ENCODE measurements around the gene DNAJB2.
"Not testable (repeated sequence)": the region's sequence is repeated elsewhere in the genome, so short reads cannot be mapped to it uniquely, and the experiment has no call there.

The DNAJB2 gene

DNA sequence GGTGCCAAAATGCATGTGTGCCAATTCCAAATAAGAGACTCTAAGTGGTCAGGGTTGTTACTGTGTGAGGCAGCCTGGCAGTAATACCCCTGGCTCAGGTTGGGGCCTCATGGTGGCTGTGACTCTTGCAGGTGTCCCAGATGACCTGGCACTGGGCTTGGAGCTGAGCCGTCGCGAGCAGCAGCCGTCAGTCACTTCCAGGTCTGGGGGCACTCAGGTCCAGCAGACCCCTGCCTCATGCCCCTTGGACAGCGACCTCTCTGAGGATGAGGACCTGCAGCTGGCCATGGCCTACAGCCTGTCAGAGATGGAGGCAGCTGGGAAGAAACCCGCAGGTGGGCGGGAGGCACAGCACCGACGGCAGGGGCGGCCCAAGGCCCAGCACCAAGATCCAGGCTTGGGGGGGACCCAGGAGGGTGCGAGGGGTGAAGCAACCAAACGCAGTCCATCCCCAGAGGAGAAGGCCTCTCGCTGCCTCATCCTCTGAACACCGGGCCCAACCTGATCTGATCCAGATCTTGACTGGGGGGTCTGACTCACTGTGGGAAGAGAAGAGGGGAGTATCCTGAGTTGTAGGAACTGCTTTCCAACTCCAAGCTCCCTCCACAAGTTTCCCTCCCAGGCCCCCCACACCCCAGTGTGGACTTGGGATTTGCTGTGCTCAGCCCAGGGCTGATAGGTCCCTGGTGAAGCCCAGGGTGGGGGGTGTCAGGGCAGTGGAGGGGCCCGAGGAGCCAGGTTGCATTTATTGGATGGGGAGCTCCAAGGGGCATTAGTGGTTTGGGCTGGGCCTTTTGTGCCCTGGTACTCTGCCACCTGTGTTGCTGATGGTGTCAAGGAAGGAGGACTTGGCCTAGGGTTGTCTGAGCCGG, 5.6 kb downstream of the DNAJB2 start:
- Histone ChIP-seq H3K36me3 (ENCODE audit: insufficient read depth, low read length) (peaks cover 4% of the 10 kb centered on the region; the same call in 1 of the 2 replicates), H3K4me3 (no peak overlapping the region)

DNA sequence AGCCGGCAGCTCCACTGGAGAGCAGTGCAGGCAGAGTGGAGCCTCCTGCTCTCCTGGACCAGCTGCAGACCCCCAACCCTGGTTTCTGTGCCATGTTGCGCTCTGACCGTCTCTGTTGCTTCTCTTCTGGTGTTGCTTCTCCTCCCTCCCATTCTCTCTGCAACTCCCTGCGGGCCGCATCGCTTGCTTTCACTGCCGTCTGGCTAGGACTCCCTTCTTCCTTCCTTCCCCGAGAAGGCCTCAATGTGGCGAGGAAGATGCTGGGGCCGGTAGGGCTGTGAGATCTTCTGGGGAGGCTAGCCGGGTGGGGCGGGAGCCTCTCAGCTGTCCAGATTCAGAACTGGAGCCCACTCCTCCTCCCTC, 6.2 kb downstream of the DNAJB2 start:
- Histone ChIP-seq H3K9ac (ENCODE audit: insufficient read length) (no peak overlapping the region), H3K36me3 (ENCODE audit: insufficient read depth, low read length) (peaks cover 4% of the 10 kb centered on the region; the same call in 1 of the 2 replicates), H3K4me3 (no peak overlapping the region), H3K9me3 (ENCODE audit: low read depth, low read length) (no peaks in the 10 kb centered on the region), H3K27ac (no peak overlapping the region)
- TF ChIP-seq EZH2 (IDR thresholded peaks at IDR 0.05) (no peak), FOXP2 (optimal IDR thresholded peaks at IDR 0.05; ENCODE audit: control extremely low read depth, extremely low read length, insufficient read depth) (no peak), POLR2AphosphoS5 (IDR thresholded peaks at IDR 0.05; ENCODE audit: borderline replicate concordance, low read depth, low read length) (no peak)
- DNase-seq (ENCODE audit: low read depth, low spot score) = no peak

More for the DNA sequence above, 5.6 kb downstream of the DNAJB2 start:
- no peaks in the 10 kb centered on the region for H3K9me3 ChIP-seq (ENCODE audit: low read depth, low read length)
- no peak for DNase-seq (ENCODE audit: low read depth, low spot score)
- no peak overlapping the region for H3K9ac ChIP-seq (ENCODE audit: insufficient read length)
- no peak overlapping the region for H3K27ac ChIP-seq
- TF ChIP-seq EZH2 (IDR thresholded peaks at IDR 0.05) (no peak), FOXP2 (optimal IDR thresholded peaks at IDR 0.05; ENCODE audit: control extremely low read depth, extremely low read length, insufficient read depth) (no peak), POLR2AphosphoS5 (IDR thresholded peaks at IDR 0.05; ENCODE audit: borderline replicate concordance, low read depth, low read length) (no peak)

DNA sequence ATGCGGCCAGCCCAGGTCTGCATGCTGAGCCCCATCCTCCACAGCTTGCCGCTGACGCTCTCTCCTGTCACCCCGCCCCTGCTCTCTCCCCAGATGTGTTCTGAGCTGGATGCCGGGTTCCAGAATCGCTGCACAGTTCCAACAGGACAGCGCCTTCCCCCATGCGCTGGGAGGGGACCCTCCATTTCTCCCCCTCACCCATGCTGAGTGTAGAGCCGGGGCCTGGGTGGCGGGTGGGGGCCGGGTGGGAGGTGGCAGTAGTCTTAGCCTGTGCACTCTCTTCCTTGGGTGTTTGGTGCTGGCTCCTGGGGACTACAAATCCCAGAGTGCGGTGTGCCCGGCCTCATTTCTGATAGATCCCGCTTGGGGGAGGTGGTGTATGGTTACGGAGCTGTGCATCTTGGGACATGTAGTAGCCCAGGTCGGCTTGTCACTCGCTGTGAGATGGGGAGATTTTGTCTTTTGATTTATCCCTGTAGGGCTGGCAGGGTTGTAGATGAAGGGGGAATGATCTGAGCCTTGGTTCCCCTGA, 6.8 kb downstream of the DNAJB2 start:
- H3K9ac ChIP-seq (ENCODE audit: insufficient read length) = no peak overlapping the region
- TF ChIP-seq FOXP2 (optimal IDR thresholded peaks at IDR 0.05; ENCODE audit: control extremely low read depth, extremely low read length, insufficient read depth) (no peak), EZH2 (IDR thresholded peaks at IDR 0.05) (no peak), POLR2AphosphoS5 (IDR thresholded peaks at IDR 0.05; ENCODE audit: borderline replicate concordance, low read depth, low read length) (no peak)
- H3K9me3 ChIP-seq (ENCODE audit: low read depth, low read length) = no peaks in the 10 kb centered on the region
- peaks cover under 1% of the 10 kb centered on the region; the same call in 1 of the 2 replicates for H3K36me3 ChIP-seq (ENCODE audit: insufficient read depth, low read length)
- no peak for DNase-seq (ENCODE audit: low read depth, low spot score)
- no peak overlapping the region for H3K27ac ChIP-seq
- no peak overlapping the region for H3K4me3 ChIP-seq

DNA sequence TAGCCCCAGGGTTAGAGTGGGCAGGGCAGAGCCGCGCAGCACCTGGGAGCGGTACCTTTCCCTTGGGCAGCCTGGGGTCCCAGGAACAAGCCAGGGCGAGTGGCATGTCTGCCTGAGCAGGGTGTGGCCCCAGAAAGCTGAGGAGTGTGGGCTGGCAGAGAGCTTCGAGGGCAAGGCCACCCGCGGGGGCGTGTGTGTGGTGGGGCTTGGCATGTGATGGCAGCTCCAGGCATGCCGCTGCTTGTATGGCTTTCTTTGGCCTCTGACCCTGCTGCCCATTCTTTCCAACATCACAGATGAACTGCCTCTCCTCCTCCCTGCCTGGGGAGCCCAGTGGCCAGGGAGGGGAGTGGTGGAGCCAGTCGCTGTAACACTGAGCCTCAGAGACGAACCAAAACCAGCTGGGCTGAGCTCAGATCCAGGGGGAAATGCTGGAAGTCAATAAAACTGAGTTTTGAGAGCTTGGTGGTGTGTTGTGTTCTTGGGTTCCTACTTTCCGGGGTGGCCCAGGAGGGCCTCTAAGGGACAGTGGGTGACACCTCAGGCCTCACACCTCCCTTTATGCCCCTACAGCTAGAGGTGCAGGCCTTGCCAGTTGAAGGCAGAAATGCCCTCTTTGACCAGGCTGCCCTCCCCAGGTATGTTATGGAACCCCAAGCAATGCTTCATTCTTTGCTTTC, 7.4 kb downstream of the DNAJB2 start:
- Histone ChIP-seq H3K9me3 (ENCODE audit: low read depth, low read length) (no peaks in the 10 kb centered on the region), H3K36me3 (ENCODE audit: insufficient read depth, low read length) (no peaks in the 10 kb centered on the region; the same call in 1 of the 2 replicates), H3K4me3 (no peak overlapping the region), H3K27ac (no peak overlapping the region), H3K9ac (ENCODE audit: insufficient read length) (no peak overlapping the region)
- DNase-seq (ENCODE audit: low read depth, low spot score) = no peak
- TF ChIP-seq POLR2AphosphoS5 (IDR thresholded peaks at IDR 0.05; ENCODE audit: borderline replicate concordance, low read depth, low read length) = no peak
- no peak for TF ChIP-seq EZH2 (IDR thresholded peaks at IDR 0.05)
- no peak for TF ChIP-seq FOXP2 (optimal IDR thresholded peaks at IDR 0.05; ENCODE audit: control extremely low read depth, extremely low read length, insufficient read depth)

DNA sequence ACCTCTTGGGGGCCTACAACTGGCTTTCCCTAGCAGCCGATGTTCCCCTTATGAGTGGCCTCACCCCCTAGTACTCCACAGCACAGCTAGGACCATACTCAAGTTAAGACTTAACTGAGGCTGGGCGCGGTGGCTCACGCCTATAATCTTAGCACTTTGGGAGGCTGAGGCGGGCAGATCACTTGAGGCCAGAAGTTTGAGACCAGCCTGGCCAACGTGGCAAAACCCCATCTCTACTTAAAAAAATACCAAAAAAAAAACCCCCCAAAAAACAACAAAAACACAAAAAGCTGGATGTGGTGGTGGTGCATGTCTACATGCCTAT, 7.9 kb downstream of the DNAJB2 start:
- not testable (repeated sequence) for H3K9ac ChIP-seq (ENCODE audit: insufficient read length); H3K27ac ChIP-seq; H3K36me3 ChIP-seq (ENCODE audit: insufficient read depth, low read length); DNase-seq (ENCODE audit: low read depth, low spot score); H3K9me3 ChIP-seq (ENCODE audit: low read depth, low read length); H3K4me3 ChIP-seq

DNA sequence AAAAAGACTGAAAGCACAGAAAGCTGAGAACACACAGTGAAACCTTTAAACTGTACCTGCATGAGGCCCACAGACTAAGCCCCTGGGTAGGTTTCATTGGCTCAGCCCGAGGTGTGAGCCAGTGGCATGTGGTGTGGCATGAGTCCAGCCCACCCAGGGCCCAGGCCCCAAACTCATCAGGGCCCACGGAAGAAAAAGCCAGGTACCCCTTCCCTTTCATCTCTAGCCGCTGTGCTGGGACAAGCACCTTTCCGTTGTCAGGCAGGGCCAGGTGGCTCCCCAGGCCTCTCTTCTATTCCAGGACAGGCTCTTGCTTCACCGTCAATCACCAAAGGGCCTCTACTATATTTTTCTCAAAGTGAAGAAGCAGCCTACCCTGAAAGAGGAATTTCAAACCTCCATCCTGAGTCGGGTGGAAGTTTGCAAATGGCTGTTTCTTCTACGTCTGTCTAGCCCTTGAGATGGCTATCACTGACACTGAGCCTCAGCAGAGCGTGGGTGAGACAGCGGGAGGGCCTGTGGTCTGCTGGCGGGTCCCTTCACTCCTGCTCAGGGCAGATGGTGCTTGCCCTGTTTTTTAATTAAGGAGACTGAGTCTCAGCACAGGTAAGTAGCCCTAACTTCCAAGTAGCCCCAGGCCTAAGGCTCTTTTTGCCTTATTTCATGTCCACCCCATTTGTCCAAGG, 8.6 kb downstream of the DNAJB2 start:
- no peak overlapping the region for H3K4me3 ChIP-seq
- H3K27ac ChIP-seq = no peak overlapping the region
- no peaks in the 10 kb centered on the region for H3K9me3 ChIP-seq (ENCODE audit: low read depth, low read length)
- DNase-seq (ENCODE audit: low read depth, low spot score) = no peak
- no peaks in the 10 kb centered on the region; the same call in 1 of the 2 replicates for H3K36me3 ChIP-seq (ENCODE audit: insufficient read depth, low read length)
- no peak for TF ChIP-seq EZH2 (IDR thresholded peaks at IDR 0.05)
- TF ChIP-seq FOXP2 (optimal IDR thresholded peaks at IDR 0.05; ENCODE audit: control extremely low read depth, extremely low read length, insufficient read depth) = no peak
- TF ChIP-seq POLR2AphosphoS5 (IDR thresholded peaks at IDR 0.05; ENCODE audit: borderline replicate concordance, low read depth, low read length) = no peak
- H3K9ac ChIP-seq (ENCODE audit: insufficient read length) = no peak overlapping the region

DNA sequence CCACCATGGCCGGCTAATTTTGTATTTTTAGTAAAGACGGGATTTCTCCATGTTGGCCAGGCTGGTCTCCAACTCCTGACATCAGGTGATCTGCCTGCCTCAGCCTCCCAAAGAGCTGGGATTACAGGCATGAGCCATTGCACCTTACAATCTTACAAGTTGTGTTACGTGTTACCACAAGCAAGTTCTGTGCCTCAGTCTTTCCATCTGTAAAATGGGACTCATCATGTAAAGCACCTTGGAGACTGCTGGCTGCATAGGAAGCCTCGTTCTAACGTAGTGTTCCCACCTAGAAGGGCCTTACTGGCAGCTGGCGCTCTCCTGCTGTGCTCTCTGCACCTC, 10.0 kb downstream of the DNAJB2 start:
- Histone ChIP-seq H3K9me3 (ENCODE audit: low read depth, low read length) (no peaks in the 10 kb centered on the region), H3K4me3 (no peak overlapping the region), H3K36me3 (ENCODE audit: insufficient read depth, low read length) (no peaks in the 10 kb centered on the region; the same call in 1 of the 2 replicates), H3K9ac (ENCODE audit: insufficient read length) (no peak overlapping the region), H3K27ac (no peak overlapping the region)
- DNase-seq (ENCODE audit: low read depth, low spot score) = no peak
- TF ChIP-seq EZH2 (IDR thresholded peaks at IDR 0.05) (no peak), FOXP2 (optimal IDR thresholded peaks at IDR 0.05; ENCODE audit: control extremely low read depth, extremely low read length, insufficient read depth) (no peak), POLR2AphosphoS5 (IDR thresholded peaks at IDR 0.05; ENCODE audit: borderline replicate concordance, low read depth, low read length) (no peak)
